ENCODE data around the gene RNASE13.

RNASE13 gene, protein sequence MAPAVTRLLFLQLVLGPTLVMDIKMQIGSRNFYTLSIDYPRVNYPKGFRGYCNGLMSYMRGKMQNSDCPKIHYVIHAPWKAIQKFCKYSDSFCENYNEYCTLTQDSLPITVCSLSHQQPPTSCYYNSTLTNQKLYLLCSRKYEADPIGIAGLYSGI

GRCh38 chr14:21034707-21035106 lies at the start of gene RNASE13:
TSS of gene RNASE13 (minus strand) at chr14:21034807. CDS start at chr14:21034288, 519 bp downstream.
- DNase-seq, result no peak

DNA sequence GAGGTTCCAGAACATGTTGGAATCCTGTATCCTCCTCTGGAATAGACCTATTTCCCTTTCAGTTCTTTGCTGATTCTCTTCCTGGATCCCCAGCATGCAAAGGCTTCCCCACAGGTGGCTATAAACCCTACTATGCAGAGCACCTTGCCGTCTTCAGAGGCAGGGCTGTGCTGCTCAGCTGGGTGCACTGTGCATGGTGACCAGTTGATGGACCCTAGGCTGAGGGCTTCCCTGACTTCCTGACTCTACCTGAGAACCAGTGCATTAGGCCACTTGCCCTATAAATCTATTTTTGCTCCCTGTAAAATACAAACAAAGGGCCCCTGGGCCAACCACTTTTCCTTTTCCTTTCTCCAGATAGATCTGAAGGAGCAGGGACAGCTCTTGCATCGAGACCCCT lies 49.8 kb upstream of the RNASE13 start:
- no peak for DNase-seq

DNA sequence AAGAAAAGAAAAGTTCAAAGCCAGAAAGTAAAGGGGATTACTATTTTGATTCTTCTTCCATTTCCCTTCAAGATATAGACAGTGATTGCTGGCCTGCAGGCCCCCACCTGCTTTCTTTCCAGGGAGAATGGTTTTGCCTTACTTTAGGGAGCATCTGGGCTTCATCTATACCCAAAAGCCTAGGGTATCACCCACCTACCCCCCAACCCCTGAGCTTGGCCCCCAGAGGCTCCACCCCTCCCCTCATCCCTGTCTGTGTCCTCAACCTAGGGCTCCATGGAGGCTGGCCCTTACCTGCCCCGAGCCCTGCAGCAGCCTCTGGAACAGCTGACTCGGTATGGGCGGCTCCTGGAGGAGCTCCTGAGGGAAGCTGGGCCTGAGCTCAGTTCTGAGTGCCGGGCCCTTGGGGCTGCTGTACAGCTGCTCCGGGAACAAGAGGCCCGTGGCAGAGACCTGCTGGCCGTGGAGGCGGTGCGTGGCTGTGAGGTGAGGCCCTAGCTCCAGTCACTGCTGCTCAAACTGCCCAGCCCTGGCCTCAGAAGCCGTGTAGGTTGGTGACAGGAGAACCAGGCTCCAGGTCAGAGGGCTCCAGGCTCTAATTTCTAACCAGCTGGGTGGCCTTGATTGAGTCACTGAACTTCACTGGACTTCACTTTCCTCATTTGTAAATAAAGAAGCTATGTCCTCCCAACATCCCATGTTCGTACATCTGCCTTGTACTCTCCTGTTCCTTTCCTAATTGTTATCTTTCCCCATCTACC lies 49.1 kb upstream of the RNASE13 start:
- no peak for DNase-seq

GRCh38 chr14:21081521-21082142 lies 47.0 kb upstream of the RNASE13 start:
- no peak for DNase-seq

GRCh38 chr14:21078726-21079125 lies 44.1 kb upstream of the RNASE13 start:
- no peak for DNase-seq

GRCh38 chr14:21078287-21078686 lies 43.7 kb upstream of the RNASE13 start:
- DNase-seq, result no peak

DNA sequence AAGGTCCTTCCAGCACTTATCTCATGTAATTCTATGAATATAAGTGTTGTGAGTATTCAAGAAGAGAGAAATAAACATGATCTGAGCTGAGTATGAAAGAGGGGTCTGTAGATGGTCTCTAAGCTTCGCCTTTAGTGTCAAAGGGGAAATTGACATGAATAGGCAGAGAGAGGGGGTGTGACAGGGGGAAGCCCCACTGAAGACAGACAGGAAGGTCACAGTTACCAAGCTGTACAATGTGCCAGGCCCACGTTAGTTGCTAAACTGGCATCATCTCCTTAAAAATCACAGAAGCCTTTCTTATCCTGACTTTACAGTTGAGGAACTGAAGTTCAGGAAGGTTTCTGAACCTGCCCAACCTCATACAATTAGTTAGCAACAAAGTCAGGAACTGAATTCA lies 43.1 kb upstream of the RNASE13 start:
- DNase-seq, result no peak

DNA sequence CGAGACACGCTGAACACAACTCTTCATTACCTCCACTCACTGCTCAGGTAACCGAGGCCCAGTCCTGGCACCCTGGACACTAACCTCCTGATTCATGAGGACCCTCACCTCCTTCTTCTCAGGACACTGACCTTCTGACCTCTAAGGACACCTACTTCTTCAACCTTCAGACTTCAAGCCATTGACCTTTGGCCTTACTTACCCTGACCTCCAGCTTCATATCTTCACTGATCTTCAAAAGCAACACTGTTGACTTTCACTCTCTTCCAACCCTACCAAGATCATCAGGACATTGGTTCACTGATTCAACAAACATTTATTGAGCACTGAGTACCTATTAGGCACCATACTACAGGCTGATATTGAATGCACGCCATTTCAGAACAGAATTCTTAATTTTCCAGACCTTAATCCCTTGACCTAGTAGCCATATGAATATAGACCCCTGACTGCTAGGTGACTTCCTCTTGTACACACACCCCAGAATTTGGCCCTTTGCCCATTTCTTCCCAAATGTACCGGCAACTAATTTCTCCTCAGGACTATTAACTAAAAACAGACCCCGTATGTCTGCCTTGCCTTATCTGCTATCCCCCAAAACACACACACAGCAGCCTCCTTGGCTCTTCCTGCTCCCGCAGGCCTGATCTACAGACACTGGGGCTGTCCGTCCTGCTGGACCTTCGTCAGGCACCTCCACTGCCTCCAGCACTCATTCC lies 41.3 kb upstream of the RNASE13 start:
- DNase-seq, result no peak

GRCh38 chr14:21074398-21075272 lies 40.0 kb upstream of the RNASE13 start:
- DNase-seq, result no peak

- DNase-seq, result no peak
These were observed 39.3 kb upstream of the RNASE13 start for GRCh38 chr14:21073921-21074320.

GRCh38 chr14:21072781-21073339 lies 38.3 kb upstream of the RNASE13 start:
- no peak for DNase-seq

GRCh38 chr14:21072031-21072473 lies 37.4 kb upstream of the RNASE13 start:
- no peak for DNase-seq

DNA sequence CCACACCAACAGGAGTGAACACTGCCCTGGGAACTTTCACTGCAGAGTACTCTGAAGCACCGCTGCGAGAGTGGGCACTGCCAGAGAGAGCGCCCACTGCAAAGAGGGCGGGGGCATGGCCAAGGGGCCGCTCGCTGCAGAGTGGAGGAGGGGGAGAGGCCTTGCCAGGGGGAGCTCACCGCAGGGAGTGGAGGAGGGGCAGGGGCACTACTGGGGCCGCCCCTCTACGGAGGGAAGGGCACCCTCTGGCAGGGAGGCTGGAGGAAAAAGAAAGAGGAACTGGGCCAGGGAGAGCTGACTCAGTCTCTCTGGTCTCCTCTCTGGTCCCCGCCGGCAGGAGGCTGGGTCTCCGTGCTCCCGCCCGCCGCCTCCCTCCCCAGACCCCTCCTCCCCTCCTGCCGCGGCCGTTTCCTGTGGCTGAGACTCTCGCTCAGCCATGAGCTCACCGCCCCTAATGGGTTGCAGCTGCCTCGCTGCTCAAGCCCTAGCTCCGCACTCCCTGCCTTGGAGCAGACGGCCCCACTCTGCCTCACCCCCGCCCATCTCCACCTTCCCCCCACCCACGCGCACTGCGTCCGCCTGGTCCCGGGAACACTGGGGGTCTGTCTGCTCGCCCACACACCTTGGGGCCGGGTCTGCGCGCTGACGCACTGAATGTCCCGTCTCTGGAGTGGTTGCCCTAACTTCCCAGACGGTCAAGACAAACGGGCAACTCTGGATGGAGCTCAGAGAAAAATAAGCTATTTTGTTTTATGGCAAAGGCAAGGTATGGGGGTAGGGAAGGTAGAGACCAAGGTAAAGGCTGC lies 36.8 kb upstream of the RNASE13 start:
- no peak for DNase-seq

DNA sequence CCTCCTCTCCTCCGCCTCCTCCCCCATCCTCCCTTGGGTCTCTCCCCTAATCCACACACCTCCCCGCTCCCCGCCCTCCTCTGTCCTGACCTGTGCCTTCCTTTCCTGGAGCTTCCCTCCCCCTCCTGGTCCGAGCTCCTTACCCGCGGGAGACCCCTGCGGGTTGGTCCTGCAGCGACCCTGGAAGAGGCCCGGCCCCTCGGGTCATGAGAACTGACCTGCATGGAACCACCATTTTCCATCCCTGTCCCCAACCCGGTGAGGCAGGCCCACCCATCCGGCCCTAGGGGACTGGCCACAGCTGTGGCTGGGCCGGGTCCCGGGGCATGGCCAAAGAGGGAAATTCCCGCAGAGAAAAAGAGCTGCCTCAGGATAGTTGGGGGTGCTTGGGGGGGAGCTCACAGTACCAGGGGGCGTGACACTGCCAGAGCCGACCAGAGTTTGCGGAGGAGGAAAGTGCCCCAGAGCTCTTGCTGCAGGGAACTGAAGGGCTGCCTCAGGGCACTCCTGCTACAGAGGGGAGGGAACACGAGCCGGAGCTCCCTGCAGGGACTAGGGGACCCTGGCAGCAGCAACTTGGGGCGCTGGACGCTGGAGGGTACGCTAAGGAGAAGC lies 36.1 kb upstream of the RNASE13 start:
- DNase-seq, result no peak

DNA sequence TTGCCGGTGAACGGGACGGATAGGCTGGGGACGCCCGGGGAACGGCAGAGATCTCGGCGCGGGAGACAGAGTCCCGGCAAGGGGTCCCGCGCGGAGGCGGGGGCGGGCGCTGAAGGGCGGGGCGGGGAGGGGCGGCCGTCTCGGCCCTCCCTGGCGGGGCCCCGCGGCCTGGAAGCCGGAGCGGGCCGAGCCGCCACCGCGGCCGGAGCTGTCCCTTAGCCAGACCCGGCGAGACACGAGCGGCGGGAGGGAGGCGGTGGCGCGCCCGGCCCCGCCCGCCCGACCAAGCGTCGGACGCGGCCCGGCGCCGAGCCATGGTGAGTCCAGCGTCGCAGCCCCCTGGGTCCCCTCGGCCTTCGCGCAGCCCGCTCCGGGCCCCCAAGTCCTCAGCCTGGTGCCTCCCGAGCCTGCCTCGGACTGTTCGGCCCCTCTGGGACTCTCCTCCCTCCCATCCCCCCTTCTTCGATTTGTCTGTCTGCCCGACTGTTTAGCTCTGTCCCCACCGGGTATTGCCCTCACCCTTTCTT lies 35.5 kb upstream of the RNASE13 start, which contains the start of gene ARHGEF40:
TSS of gene ARHGEF40 (plus strand) at position 222 of the 527 bp plus-strand sequence. CDS start at position 315, 93 bp downstream.
- DNase-seq, result no peak

DNA sequence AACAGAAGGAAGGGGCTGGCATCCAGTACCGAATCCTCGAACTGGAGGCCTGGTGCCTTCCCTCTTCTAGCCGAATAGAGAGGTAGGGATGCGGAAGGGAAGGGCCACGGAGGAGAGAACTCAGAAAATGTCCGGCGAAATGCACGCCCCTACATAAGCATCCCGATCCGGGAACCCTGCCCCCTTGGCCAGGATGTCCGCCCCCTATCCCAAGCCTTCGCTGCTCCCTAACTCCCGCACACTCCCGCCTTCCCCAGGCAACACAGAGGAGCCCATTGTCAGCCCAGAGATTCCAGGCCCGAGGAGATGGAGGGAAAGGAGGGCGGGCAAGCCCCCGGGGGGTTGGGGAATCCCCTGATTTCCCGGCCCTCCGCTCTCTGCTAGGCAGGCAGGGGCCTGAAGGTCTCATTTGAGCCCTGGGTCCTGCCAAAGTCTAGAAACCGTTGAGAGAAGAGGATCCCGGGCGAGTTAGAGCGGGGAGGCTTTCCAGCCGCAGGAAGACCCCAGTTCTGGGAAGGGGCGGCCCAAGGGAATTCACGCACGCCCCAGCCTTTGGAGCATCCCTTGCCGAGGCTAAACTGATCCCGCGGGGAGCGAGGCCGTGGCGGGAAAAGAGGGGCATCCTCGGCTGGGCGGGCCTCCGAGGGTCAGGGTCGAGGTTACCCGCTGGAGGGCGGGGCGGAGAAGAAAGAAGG lies 34.9 kb upstream of the RNASE13 start:
- DNase-seq, result no peak

DNA sequence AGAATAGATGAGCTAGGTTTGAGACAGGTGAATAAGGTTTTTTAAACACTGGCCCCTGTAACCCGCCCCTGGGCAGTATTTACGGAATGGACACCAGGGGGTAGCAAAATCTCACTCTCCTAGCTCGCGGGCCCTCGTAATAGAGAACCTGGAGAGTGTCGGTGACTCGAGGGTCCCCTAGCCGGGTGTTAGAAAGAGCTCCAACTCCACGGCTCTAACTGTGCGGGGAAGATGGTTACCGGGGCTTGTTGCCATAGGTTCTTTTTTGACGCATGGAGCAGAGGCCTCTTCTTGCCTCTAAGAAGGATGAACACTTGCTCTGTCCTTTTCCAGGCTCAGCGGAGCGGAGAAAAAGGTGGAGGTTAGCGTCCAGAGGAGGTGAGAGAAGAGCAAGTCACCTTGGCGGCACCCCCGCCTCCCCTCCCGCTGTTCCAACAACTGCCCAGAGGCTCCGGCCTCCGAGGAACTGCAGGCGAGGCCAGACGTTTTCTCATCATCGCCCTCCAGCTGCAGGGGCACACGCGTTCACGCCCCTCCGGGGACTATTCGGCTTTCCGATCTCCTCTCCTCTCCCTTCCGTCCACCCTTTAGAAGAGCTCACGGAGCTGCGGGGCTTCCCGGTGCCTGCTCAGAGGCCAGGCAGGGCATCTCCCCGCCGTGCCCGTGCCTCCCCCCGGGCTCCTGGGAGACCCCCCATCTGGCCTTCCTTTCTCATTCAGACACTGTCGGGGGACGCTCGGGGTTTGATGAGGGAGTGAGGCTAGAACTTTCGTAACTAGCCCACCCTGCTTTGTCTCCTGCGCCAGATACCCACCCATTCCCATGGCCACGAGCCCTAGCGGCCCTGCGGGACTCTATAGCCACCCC lies 34.1 kb upstream of the RNASE13 start:
- DNase-seq, result no peak

DNA sequence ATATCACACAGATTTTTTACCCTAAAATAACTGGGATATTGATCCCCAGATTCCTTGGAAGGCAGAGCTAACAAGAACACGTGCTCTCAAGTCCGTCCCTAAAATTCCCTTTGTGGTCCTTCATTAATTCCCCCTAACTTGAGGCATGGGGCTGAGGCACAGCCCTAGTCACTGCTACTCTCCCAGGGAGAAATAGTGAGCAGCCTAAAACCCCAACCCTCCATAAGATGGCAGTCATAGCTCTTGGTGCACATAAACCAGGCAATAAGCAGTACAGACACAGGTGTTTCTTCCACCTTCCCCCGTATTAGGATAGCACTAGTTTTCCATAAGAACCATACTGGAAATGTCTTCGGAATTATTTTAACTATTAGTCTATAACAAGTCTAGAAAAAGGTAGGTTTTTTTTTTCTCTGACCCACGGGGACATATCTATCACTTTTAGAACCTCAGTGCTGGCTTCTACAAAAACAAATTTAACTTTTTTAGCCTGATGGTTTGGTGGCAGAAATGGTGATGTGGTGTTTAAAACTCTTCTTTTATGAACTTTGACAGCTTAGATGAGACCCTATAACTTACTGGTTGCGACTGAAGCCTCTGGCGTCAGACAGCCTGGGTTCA lies 32.4 kb upstream of the RNASE13 start:
- no peak for DNase-seq

Measured in cortex of kidney (tissue), 1 donor.